Stimulated activated CD4-positive, alpha-beta T cell treated with anti-CD3 and anti-CD28 coated beads, TNF-alpha, amount 100 ng/mL, for 24 hours (primary cell): ENCODE data around the gene POM121.
"Not testable (repeated sequence)": the region's sequence is repeated elsewhere in the genome, so short reads cannot be mapped to it uniquely, and the experiment has no call there.

Source experiments
- DNase-seq, 3 experiments: peaks; one replicate each; pipeline ENCODE4 v3.0.0-alpha.2; 2020; ENCODE audit warnings: low read depth in 3 of 3

The POM121 gene

GRCh38 chr7:72995484-72995883 lies 70.6 kb downstream of the POM121 start:
- DNase-seq: not testable (repeated sequence)

GRCh38 chr7:72997447-72997846 lies 72.6 kb downstream of the POM121 start:
- not testable (repeated sequence) for DNase-seq

- not testable (repeated sequence) for DNase-seq
These were observed 73.1 kb downstream of the POM121 start for GRCh38 chr7:72997887-72998468.
